ENCODE measurements around the gene RORC. TPM values are rescaled to one million over a fixed set of nuclear protein-coding genes. Genes with fewer than 3 reads are reported as not detected.

Gene RORC
- total and polyA plus RNA-seq, 2 of the 8 experiments (the other 6 are each of a cell fraction or from before 2014, with no cell fraction given) = 0.44 to 0.54 TPM

- H3K23ac ChIP-seq (ENCODE audit: insufficient read length) = no peak overlapping the region
- H3K14ac ChIP-seq (ENCODE audit: insufficient read length) = no peak overlapping the region
- no peaks in the 10 kb centered on the region for H4K20me1 ChIP-seq (replicated peaks in 1 of 2; ENCODE audit: control insufficient read depth in 1 of 2, insufficient read depth in 2 of 2, low read length in 2 of 2)
- peak overlapping the region in 1 of 4 experiments; percentile 69; a peak in 1 of 8 replicates for H3K4me3 ChIP-seq (ENCODE audit: extremely low read depth in 1 of 4, insufficient read depth in 2 of 4, low read depth in 3 of 4, low read length in 4 of 4)
- peak overlapping the region; percentile 85 for H2BK12ac ChIP-seq (ENCODE audit: low read depth, low read length)
- H3K79me1 ChIP-seq (ENCODE audit: low read depth, low read length) = no peaks in the 10 kb centered on the region
- H2AFZ ChIP-seq (ENCODE audit: low read length) = no peak overlapping the region
- H3K23me2 ChIP-seq (ENCODE audit: low read depth, low read length) = peaks cover 23% of the 10 kb centered on the region
- H2BK15ac ChIP-seq (ENCODE audit: low read length) = 0 out of 2 replicates have a peak overlapping the region, but pooled peaks have one; percentile 29
- H3K9ac ChIP-seq (replicated peaks in 1 of 4; ENCODE audit: extremely low read depth in 1 of 4, low read depth in 3 of 4, low read length in 3 of 4) = no peak overlapping the region
- no peak overlapping the region for H3K18ac ChIP-seq (ENCODE audit: extremely low read depth, low read length)
- WGBS, 2 experiments (ENCODE audit: extremely low coverage in 1 of 2, insufficient coverage in 1 of 2, insufficient read length in 1 of 2, insufficient replicate concordance in 2 of 2, low coverage in 1 of 2, low lambda C conversion rate in 2 of 2, missing lambda C conversion rate in 1 of 2) = 79% methylated on average over 3 of the region's 3 CpGs; no CpG with 5 or more reads in 1 of the 2 experiments
- H3K4me1 ChIP-seq (replicated peaks in 1 of 4; ENCODE audit: control insufficient read depth in 3 of 4, insufficient read depth in 4 of 4, low read length in 3 of 4) = peaks cover 4 to 17% (median 9%) of the 10 kb centered on the region in 4 experiments
- ChIA-PET CTCF (ENCODE audit: partially characterized antibody) (interaction anchor here (0.6 to 3.7 kb wide), 38 partner anchors 9 to 315 kb away, joined by 3 to 26 read pairs (median 4); partner anchors contain the start of gene CELF3), POLR2A (ENCODE audit: partially characterized antibody) (interaction anchor here (0.6 to 1.2 kb wide), 4 partner anchors 12 to 123 kb away, joined by 3 to 5 read pairs (median 4); partner anchors contain the start of genes MRPL9 and TDRKH)
- no peak overlapping the region for H2BK20ac ChIP-seq (ENCODE audit: low read length)
- 0 out of 2 replicates have a peak overlapping the region, but pooled peaks have one; percentile 30 for H2BK5ac ChIP-seq (ENCODE audit: low read depth, low read length)
- H3K79me2 ChIP-seq (ENCODE audit: control insufficient read depth in 1 of 2, insufficient read depth in 2 of 2, low read length in 2 of 2) = no peaks in the 10 kb centered on the region
- no peak overlapping the region for H3K4ac ChIP-seq (replicated peaks; ENCODE audit: insufficient read length, low read depth, low read length)
- no peak overlapping the region for H3K56ac ChIP-seq (replicated peaks; ENCODE audit: insufficient read length, low read depth, low read length)
- H4K91ac ChIP-seq (replicated peaks; ENCODE audit: insufficient read length, low read length) = no peak overlapping the region
- peak overlapping the region; percentile 29; the same call in 1 of the 2 replicates for H2AK5ac ChIP-seq (ENCODE audit: low read depth, low read length)
- H2BK120ac ChIP-seq (replicated peaks; ENCODE audit: low read depth, low read length) = no peak overlapping the region
- no peaks in the 10 kb centered on the region for H3K36me3 ChIP-seq (ENCODE audit: control insufficient read depth in 2 of 4, insufficient read depth in 4 of 4, low read length in 3 of 4)
- peak overlapping the region in 1 of 2 experiments; percentile 77; a peak in 2 of 4 replicates for H3K4me2 ChIP-seq (ENCODE audit: insufficient read depth in 1 of 2, low read depth in 2 of 2, low read length in 2 of 2)
- TF ChIP-seq SIRT6 (IDR thresholded peaks at IDR 0.05; ENCODE audit: low read length) (no peak), SRF (IDR thresholded peaks at IDR 0.05; ENCODE audit: low read depth, low read length) (no peak), GABPA (IDR thresholded peaks at IDR 0.05; ENCODE audit: borderline replicate concordance, insufficient read depth, low read length) (no peak), CHD1 (IDR thresholded peaks at IDR 0.05; ENCODE audit: low read depth, low read length) (no peak), NRF1 (IDR thresholded peaks at IDR 0.05; ENCODE audit: low read depth, low read length) (no peak)
- DNase-seq (ENCODE audit: low read depth in 1 of 2, low spot score in 2 of 2) = no peak
- no peaks in the 10 kb centered on the region for H3K9me3 ChIP-seq (ENCODE audit: insufficient read depth in 2 of 2, low read depth in 1 of 2, low read length in 1 of 2)
- H3K27ac ChIP-seq (ENCODE audit: low read depth, low read length) = no peak overlapping the region
- peaks cover 10 to 24% (median 21%) of the 10 kb centered on the region in 4 experiments for H3K27me3 ChIP-seq (replicated peaks in 1 of 4; ENCODE audit: control insufficient read depth in 3 of 4, extremely low read depth in 1 of 4, insufficient read depth in 3 of 4, low read length in 3 of 4)
- H4K8ac ChIP-seq (ENCODE audit: extremely low read depth, insufficient read depth, low read length) = no peak overlapping the region
- H4K5ac ChIP-seq (ENCODE audit: insufficient read length, low read depth, low read length) = no peak overlapping the region
- no peak for FAIRE-seq
These were observed 5.6 kb upstream of the RORC start for GRCh38 chr1:151837197-151837596.

Data from H1 (cell line).